Measurements from ENCODE around the gene SUPV3L1.

The SUPV3L1 gene

GRCh38 chr10:69208761-69209160 is 28.7 kb downstream of the SUPV3L1 start:
- DNase-seq: no peak

GRCh38 chr10:69209787-69210484 is 29.9 kb downstream of the SUPV3L1 start:
- DNase-seq: no peak

GRCh38 chr10:69211104-69211503 is 31.1 kb downstream of the SUPV3L1 start:
- no peak for DNase-seq

- DNase-seq: no peak
Observed at GRCh38 chr10:69211524-69211923, 31.5 kb downstream of the SUPV3L1 start.

- DNase-seq: no peak
Observed at GRCh38 chr10:69213591-69214311, 33.7 kb downstream of the SUPV3L1 start.

- no peak for DNase-seq
Observed at GRCh38 chr10:69214666-69215131, 34.7 kb downstream of the SUPV3L1 start.

- peak; percentile 43 for DNase-seq
Observed at GRCh38 chr10:69215405-69216171, 35.6 kb downstream of the SUPV3L1 start.

GRCh38 chr10:69216577-69217118 is 36.6 kb downstream of the SUPV3L1 start:
- DNase-seq: no peak

- DNase-seq: no peak
Observed at GRCh38 chr10:69217119-69217754, 37.2 kb downstream of the SUPV3L1 start.

- DNase-seq: no peak
Observed at GRCh38 chr10:69218831-69219230, 38.8 kb downstream of the SUPV3L1 start.

GRCh38 chr10:69220041-69220451 is 40.0 kb downstream of the SUPV3L1 start, which contains the start of gene HKDC1:
TSS of gene HKDC1 (plus strand) at chr10:69220332. CDS start at chr10:69220436, 104 bp downstream.
- DNase-seq: no peak

- no peak for DNase-seq
Observed at GRCh38 chr10:69220507-69220906, 40.5 kb downstream of the SUPV3L1 start.

GRCh38 chr10:69222157-69223027 is 42.4 kb downstream of the SUPV3L1 start:
- peak; percentile 84 for DNase-seq

- no peak for DNase-seq
Observed at GRCh38 chr10:69223028-69223342, 43.0 kb downstream of the SUPV3L1 start.

GRCh38 chr10:69224862-69225657 is 45.0 kb downstream of the SUPV3L1 start:
- DNase-seq: no peak

GRCh38 chr10:69225681-69226080 is 45.6 kb downstream of the SUPV3L1 start:
- no peak for DNase-seq

- DNase-seq: no peak
Observed at GRCh38 chr10:69226919-69227450, 47.0 kb downstream of the SUPV3L1 start.

- DNase-seq: no peak
Observed at GRCh38 chr10:69228151-69228550, 48.1 kb downstream of the SUPV3L1 start.

- DNase-seq: no peak
Observed at GRCh38 chr10:69229616-69229916, 49.5 kb downstream of the SUPV3L1 start.

- DNase-seq: no peak
Observed at GRCh38 chr10:69230128-69230527, 50.1 kb downstream of the SUPV3L1 start.

GRCh38 chr10:69232252-69232651 is 52.2 kb downstream of the SUPV3L1 start:
- DNase-seq: no peak

Measured in activated CD4-positive, alpha-beta T cell treated with anti-CD3 and anti-CD28 coated beads for 48 hours (primary cell).